Hepatocyte (in vitro differentiated cells): ENCODE results near the gene TBC1D5. TPM values are rescaled to one million over a fixed set of nuclear protein-coding genes. Genes with fewer than 3 reads are reported as not detected.
"Not testable (repeated sequence)": the region's sequence is repeated elsewhere in the genome, so short reads cannot be mapped to it uniquely, and the experiment has no call there.

Experiments
- DNase-seq: peaks from one replicate; pipeline ENCODE4 v3.0.0-alpha.2; 2016; ENCODE audit warnings: low spot score
- H2AFZ ChIP-seq: fragments of 200-600 bp; sonication (generic); 2 replicates; pipeline ENCODE4 v1.6.0; 2016; ENCODE audit warnings: antibody characterized with exemption, mild to moderate bottlenecking
- H3K27ac ChIP-seq: fragments of 200-600 bp; sonication (generic); 2 replicates; pipeline ENCODE4 v1.5.1; 2016; ENCODE audit warnings: mild to moderate bottlenecking
- H3K27me3 ChIP-seq: fragments of 200-600 bp; sonication (generic); 2 replicates; pipeline ENCODE4 v1.6.1; 2016
- H3K36me3 ChIP-seq: fragments of 200-600 bp; sonication (generic); replicated peaks from 2 replicates; pipeline ENCODE4 v1.5.1; 2016; ENCODE audit warnings: low read depth; ENCODE audit not compliant: insufficient read depth
- H3K4me1 ChIP-seq: fragments of 200-600 bp; sonication (generic); 2 replicates; pipeline ENCODE4 v1.5.1; 2016; ENCODE audit warnings: mild to moderate bottlenecking, moderate library complexity; ENCODE audit not compliant: insufficient read depth
- H3K4me2 ChIP-seq: fragments of 200-600 bp; sonication (generic); 2 replicates; pipeline ENCODE4 v1.6.0; 2016
- H3K4me3 ChIP-seq: fragments of 200-600 bp; sonication (generic); 2 replicates; pipeline ENCODE4 v1.5.1; 2016; ENCODE audit warnings: mild to moderate bottlenecking
- H3K79me2 ChIP-seq: fragments of 200-600 bp; sonication (generic); 2 replicates; pipeline ENCODE4 v1.6.0; 2017; ENCODE audit warnings: mild to moderate bottlenecking
- H3K9me2 ChIP-seq: fragments of 200-600 bp; sonication (generic); replicated peaks from 2 replicates; pipeline ENCODE4 v1.6.0; 2017; ENCODE audit warnings: mild to moderate bottlenecking; ENCODE audit not compliant: insufficient read depth
- H3K9me3 ChIP-seq: fragments of 200-600 bp; sonication (generic); 2 replicates; pipeline ENCODE4 v1.5.1; 2016; ENCODE audit warnings: low read depth, mild to moderate bottlenecking
- H4K20me1 ChIP-seq: fragments of 200-600 bp; sonication (generic); 2 replicates; pipeline ENCODE4 v1.6.0; 2016; ENCODE audit warnings: mild to moderate bottlenecking; ENCODE audit not compliant: insufficient read depth, poor library complexity, severe bottlenecking
- CTCF ChIP-seq: fragments of 200-600 bp; sonication (generic); IDR thresholded peaks from 2 replicates; pipeline ENCODE4 v1.5.1; 2016; ENCODE audit warnings: antibody characterized with exemption, mild to moderate bottlenecking; ENCODE audit not compliant: poor library complexity
- EZH2 ChIP-seq: fragments of 200-600 bp; sonication (generic); IDR thresholded peaks from 2 replicates; pipeline ENCODE4 v1.6.1; 2016; ENCODE audit warnings: antibody characterized with exemption, mild to moderate bottlenecking, borderline replicate concordance
- EZH2phosphoT487 ChIP-seq: fragments of 200-600 bp; sonication (generic); IDR thresholded peaks from one replicate; pipeline ENCODE4 v1.6.1; 2018; ENCODE audit warnings: antibody characterized with exemption, mild to moderate bottlenecking, low read depth, moderate library complexity; ENCODE audit not compliant: unreplicated experiment, severe bottlenecking
- WGBS: methylation state at CpG from one replicate; pipeline ENCODE4 v1.1.6; 2016; ENCODE audit warnings: low lambda C conversion rate; ENCODE audit errors: missing lambda C conversion rate; 5-methylcytosine and 5-hydroxymethylcytosine counted together
- polyA plus RNA-seq: library from polyadenylated mRNA; unstranded; fragments of >200 nt; fragmentation: Nextera tagmentation; extraction: Ambion mirVana; gene quantifications from 2 replicates; pipeline ENCODE4 v1.2.1, GENCODE V29; 2016
- total RNA-seq: library from RNA; depleted of rRNA; stranded (reverse); fragments of >200 nt; gene quantifications from 2 replicates; pipeline ENCODE4 v1.2.3, GENCODE V29; 2014

Gene TBC1D5
- total and polyA plus RNA-seq, 2 experiments from 2014 or later: 17.0 to 64.2 TPM

DNA sequence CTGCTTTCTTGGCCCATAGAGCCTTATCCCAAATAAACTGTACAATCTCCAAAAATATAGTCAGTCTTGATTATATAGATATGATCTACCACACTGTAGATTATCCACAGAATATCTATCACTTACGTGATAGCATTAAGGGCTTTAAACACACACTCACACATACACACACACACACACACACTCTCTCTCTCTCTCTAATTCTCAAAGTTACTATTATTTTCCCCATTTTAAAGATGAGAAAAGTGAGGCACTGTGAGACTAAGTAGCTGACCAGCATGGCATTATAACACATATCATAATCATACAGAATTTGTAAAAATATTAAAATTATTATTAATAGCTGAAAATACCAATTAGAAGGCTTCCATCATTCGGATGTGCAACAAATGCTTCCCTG lies 4.2 kb downstream of the TBC1D5 start:
- Histone ChIP-seq H3K4me1 (peaks cover 18% of the 10 kb centered on the region), H3K27me3 (no peaks in the 10 kb centered on the region), H3K79me2 (peaks cover 65% of the 10 kb centered on the region), H3K27ac (no peak overlapping the region), H3K4me2 (no peak overlapping the region), H2AFZ (no peak overlapping the region), H4K20me1 (no peaks in the 10 kb centered on the region), H3K4me3 (no peak overlapping the region), H3K9me2 (no peaks in the 10 kb centered on the region), H3K36me3 (no peaks in the 10 kb centered on the region), H3K9me3 (no peaks in the 10 kb centered on the region)
- no peak for DNase-seq
- TF ChIP-seq EZH2 (no peak), EZH2phosphoT487 (no peak), CTCF (no peak)
- 95% methylated on average over 2 of the region's 2 CpGs for WGBS

GRCh38 chr3:17737591-17737990 lies 4.8 kb downstream of the TBC1D5 start:
- Histone ChIP-seq H3K27ac (no peak overlapping the region), H3K4me2 (no peak overlapping the region), H3K36me3 (no peaks in the 10 kb centered on the region), H2AFZ (no peak overlapping the region), H3K9me2 (no peaks in the 10 kb centered on the region), H3K27me3 (no peaks in the 10 kb centered on the region), H3K4me1 (peaks cover 16% of the 10 kb centered on the region), H3K4me3 (no peak overlapping the region), H3K9me3 (no peaks in the 10 kb centered on the region), H4K20me1 (no peaks in the 10 kb centered on the region), H3K79me2 (peaks cover 71% of the 10 kb centered on the region)
- DNase-seq: no peak
- no peak for TF ChIP-seq EZH2phosphoT487
- no peak for TF ChIP-seq EZH2
- no peak for TF ChIP-seq CTCF

- DNase-seq: not testable (repeated sequence)
- WGBS: 98% methylated on average over 7 of the region's 7 CpGs
Observed at GRCh38 chr3:17735362-17735761, 7.1 kb downstream of the TBC1D5 start.

GRCh38 chr3:17733768-17734167 lies 8.7 kb downstream of the TBC1D5 start:
- TF ChIP-seq EZH2 (no peak), EZH2phosphoT487 (no peak), CTCF (no peak)
- Histone ChIP-seq H3K9me3 (no peaks in the 10 kb centered on the region), H3K79me2 (peaks cover 76% of the 10 kb centered on the region), H3K36me3 (no peaks in the 10 kb centered on the region), H3K4me2 (no peak overlapping the region), H4K20me1 (no peaks in the 10 kb centered on the region), H3K4me3 (no peak overlapping the region), H2AFZ (no peak overlapping the region), H3K4me1 (no peaks in the 10 kb centered on the region), H3K27me3 (no peaks in the 10 kb centered on the region), H3K9me2 (no peaks in the 10 kb centered on the region), H3K27ac (no peak overlapping the region)
- 94% methylated on average over 2 of the region's 2 CpGs for WGBS
- DNase-seq: no peak

More at GRCh38 chr3:17735362-17735761, 7.1 kb downstream of the TBC1D5 start:
- not testable (repeated sequence) for H4K20me1 ChIP-seq, H3K36me3 ChIP-seq, H2AFZ ChIP-seq, H3K4me1 ChIP-seq, H3K27me3 ChIP-seq, H3K27ac ChIP-seq, H3K4me2 ChIP-seq, H3K9me2 ChIP-seq, H3K4me3 ChIP-seq, H3K9me3 ChIP-seq
- peaks cover 88% of the 10 kb centered on the region for H3K79me2 ChIP-seq
